ENCODE data around the gene NEDD4L. TPM values are rescaled to one million over a fixed set of nuclear protein-coding genes. Genes with fewer than 3 reads are reported as not detected.

NEDD4L gene
- total RNA-seq, 1 donor from 2014 or later = 209 TPM

DNA sequence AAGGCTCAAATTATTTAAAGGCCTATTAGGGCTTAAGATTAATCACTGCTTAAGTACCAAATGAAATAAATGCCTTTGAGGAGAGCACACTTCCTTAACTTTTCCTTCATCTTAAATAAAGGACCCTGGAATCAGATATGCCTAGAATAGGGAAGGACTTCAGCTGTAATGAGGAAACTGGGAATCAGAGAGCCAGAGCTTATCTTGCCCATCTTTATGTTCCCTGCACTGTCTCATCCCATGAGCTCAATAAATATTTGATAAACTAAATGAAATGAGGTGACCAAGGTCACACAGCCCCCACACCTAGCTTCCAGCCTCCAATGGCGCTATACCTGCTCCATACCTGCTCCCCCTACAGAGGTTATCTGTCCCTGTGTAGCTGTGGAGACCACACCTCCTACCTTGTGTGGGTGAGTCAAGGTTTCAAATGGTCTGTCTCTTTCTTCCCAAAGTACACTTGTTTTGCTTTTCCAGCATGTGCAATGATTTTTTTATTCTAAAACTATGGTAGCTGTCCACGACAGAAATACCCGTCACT, 23.4 kb upstream of the NEDD4L start:
- H3K27ac Mint-ChIP-seq (ENCODE audit: unreplicated experiment) = no peak overlapping the region
- peaks cover 2% of the 10 kb centered on the region for H3K9me3 Mint-ChIP-seq (ENCODE audit: unreplicated experiment)
- TF ChIP-seq, protein P1, sequence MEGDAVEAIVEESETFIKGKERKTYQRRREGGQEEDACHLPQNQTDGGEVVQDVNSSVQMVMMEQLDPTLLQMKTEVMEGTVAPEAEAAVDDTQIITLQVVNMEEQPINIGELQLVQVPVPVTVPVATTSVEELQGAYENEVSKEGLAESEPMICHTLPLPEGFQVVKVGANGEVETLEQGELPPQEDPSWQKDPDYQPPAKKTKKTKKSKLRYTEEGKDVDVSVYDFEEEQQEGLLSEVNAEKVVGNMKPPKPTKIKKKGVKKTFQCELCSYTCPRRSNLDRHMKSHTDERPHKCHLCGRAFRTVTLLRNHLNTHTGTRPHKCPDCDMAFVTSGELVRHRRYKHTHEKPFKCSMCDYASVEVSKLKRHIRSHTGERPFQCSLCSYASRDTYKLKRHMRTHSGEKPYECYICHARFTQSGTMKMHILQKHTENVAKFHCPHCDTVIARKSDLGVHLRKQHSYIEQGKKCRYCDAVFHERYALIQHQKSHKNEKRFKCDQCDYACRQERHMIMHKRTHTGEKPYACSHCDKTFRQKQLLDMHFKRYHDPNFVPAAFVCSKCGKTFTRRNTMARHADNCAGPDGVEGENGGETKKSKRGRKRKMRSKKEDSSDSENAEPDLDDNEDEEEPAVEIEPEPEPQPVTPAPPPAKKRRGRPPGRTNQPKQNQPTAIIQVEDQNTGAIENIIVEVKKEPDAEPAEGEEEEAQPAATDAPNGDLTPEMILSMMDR (IDR thresholded peaks at IDR 0.05; ENCODE audit: partially characterized antibody, unreplicated experiment) = no peak

GRCh38 chr18:58021504-58021903, 22.5 kb upstream of the NEDD4L start:
- Mint-ChIP-seq H3K4me1 (ENCODE audit: low read depth, unreplicated experiment) (no peaks in the 10 kb centered on the region), H3K36me3 (ENCODE audit: unreplicated experiment) (peaks cover under 1% of the 10 kb centered on the region), H3K27me3 (ENCODE audit: unreplicated experiment) (peaks cover 2% of the 10 kb centered on the region), H3K27ac (ENCODE audit: unreplicated experiment) (no peak overlapping the region), H3K9me3 (ENCODE audit: unreplicated experiment) (peaks cover 2% of the 10 kb centered on the region), H3K4me3 (ENCODE audit: unreplicated experiment) (no peak overlapping the region)
- no peak for DNase-seq
- TF ChIP-seq, protein P1 (IDR thresholded peaks at IDR 0.05; ENCODE audit: partially characterized antibody, unreplicated experiment) = no peak

More for the DNA sequence above, 23.4 kb upstream of the NEDD4L start:
- no peaks in the 10 kb centered on the region for H3K4me1 Mint-ChIP-seq (ENCODE audit: low read depth, unreplicated experiment)
- H3K4me3 Mint-ChIP-seq (ENCODE audit: unreplicated experiment) = no peak overlapping the region
- H3K27me3 Mint-ChIP-seq (ENCODE audit: unreplicated experiment) = no peaks in the 10 kb centered on the region
- DNase-seq = no peak
- peaks cover 9% of the 10 kb centered on the region for H3K36me3 Mint-ChIP-seq (ENCODE audit: unreplicated experiment)

GRCh38 chr18:58023108-58023507, 20.9 kb upstream of the NEDD4L start:
- H3K36me3 Mint-ChIP-seq (ENCODE audit: unreplicated experiment) = no peaks in the 10 kb centered on the region
- no peaks in the 10 kb centered on the region for H3K4me1 Mint-ChIP-seq (ENCODE audit: low read depth, unreplicated experiment)
- TF ChIP-seq, protein P1 (IDR thresholded peaks at IDR 0.05; ENCODE audit: partially characterized antibody, unreplicated experiment) = no peak
- H3K27me3 Mint-ChIP-seq (ENCODE audit: unreplicated experiment) = peaks cover 2% of the 10 kb centered on the region
- H3K9me3 Mint-ChIP-seq (ENCODE audit: unreplicated experiment) = no peaks in the 10 kb centered on the region
- no peak overlapping the region for H3K4me3 Mint-ChIP-seq (ENCODE audit: unreplicated experiment)
- DNase-seq = no peak
- no peak overlapping the region for H3K27ac Mint-ChIP-seq (ENCODE audit: unreplicated experiment)

GRCh38 chr18:58024139-58024538, 19.9 kb upstream of the NEDD4L start:
- Mint-ChIP-seq H3K4me1 (ENCODE audit: low read depth, unreplicated experiment) (no peaks in the 10 kb centered on the region), H3K36me3 (ENCODE audit: unreplicated experiment) (no peaks in the 10 kb centered on the region), H3K4me3 (ENCODE audit: unreplicated experiment) (no peak overlapping the region), H3K9me3 (ENCODE audit: unreplicated experiment) (no peaks in the 10 kb centered on the region), H3K27ac (ENCODE audit: unreplicated experiment) (no peak overlapping the region), H3K27me3 (ENCODE audit: unreplicated experiment) (peaks cover 2% of the 10 kb centered on the region)
- TF ChIP-seq, protein P1 (IDR thresholded peaks at IDR 0.05; ENCODE audit: partially characterized antibody, unreplicated experiment) = no peak
- DNase-seq = no peak

DNA sequence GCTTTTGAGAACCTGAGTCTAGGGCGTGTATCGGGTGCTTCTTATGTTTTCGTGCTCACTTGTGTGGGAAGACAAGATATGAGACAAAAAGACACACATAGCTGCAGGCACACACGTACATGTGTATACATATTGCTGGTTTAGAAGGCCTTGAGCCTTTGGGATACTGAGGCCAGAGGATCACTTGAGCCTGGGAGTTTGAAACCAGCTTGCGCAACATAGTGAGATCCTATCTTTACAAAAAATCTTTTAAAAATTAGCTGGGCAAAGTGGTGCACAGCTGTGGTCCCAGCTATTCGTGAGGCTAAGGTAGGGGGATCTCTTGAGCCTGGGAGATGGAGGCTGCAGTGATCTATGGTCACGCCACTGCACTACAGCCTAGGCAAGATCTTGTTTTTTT, 18.8 kb upstream of the NEDD4L start:
- Mint-ChIP-seq H3K4me3 (ENCODE audit: unreplicated experiment) (no peak overlapping the region), H3K4me1 (ENCODE audit: low read depth, unreplicated experiment) (no peaks in the 10 kb centered on the region), H3K9me3 (ENCODE audit: unreplicated experiment) (no peaks in the 10 kb centered on the region), H3K36me3 (ENCODE audit: unreplicated experiment) (no peaks in the 10 kb centered on the region), H3K27me3 (ENCODE audit: unreplicated experiment) (peaks cover 2% of the 10 kb centered on the region), H3K27ac (ENCODE audit: unreplicated experiment) (no peak overlapping the region)
- no peak for DNase-seq
- TF ChIP-seq, protein P1 (IDR thresholded peaks at IDR 0.05; ENCODE audit: partially characterized antibody, unreplicated experiment) = no peak
